Breast epithelium (tissue), 3 donors: ENCODE measurements around the gene FAM25A.

Experiments used
- POLR2AphosphoS5 ChIP-seq, 3 donors: sonication (generic); formaldehyde crosslinking; IDR thresholded peaks; one replicate each; pipeline ENCODE4 v1.6.1; 2017; ENCODE audit warnings: antibody characterized with exemption in 3 of 3
- TF ChIP-seq, protein P1 (sequence below), 3 donors: fragments of 450-650 bp; IDR thresholded peaks; one replicate each; pipeline ENCODE4 v1.5.1; 2016 to 2017; ENCODE audit warnings: antibody characterized with exemption in 3 of 3, mild to moderate bottlenecking in 3 of 3, moderate library complexity in 3 of 3

DNA sequence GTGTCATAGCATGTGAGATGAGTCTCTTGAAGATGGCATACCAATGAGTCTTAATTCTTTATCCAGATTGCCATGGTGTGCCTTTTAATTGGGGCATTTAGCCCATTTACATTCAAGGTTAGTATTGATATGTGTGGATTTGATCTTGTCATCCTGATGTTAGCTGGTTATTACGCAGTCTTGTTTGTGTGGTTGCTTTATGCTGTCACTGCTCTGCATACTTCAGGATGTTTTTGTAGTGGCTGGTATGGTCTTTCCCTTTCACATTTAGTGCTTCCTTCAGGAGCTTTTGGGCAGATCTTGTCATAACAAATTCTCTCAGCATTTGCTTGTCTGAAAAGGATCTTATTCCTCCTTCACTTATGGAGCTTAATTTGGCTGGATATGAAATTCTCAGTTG, 16.5 kb downstream of the FAM25A start:
- no peak for TF ChIP-seq POLR2AphosphoS5 (IDR thresholded peaks at IDR 0.05)
- TF ChIP-seq, protein P1, sequence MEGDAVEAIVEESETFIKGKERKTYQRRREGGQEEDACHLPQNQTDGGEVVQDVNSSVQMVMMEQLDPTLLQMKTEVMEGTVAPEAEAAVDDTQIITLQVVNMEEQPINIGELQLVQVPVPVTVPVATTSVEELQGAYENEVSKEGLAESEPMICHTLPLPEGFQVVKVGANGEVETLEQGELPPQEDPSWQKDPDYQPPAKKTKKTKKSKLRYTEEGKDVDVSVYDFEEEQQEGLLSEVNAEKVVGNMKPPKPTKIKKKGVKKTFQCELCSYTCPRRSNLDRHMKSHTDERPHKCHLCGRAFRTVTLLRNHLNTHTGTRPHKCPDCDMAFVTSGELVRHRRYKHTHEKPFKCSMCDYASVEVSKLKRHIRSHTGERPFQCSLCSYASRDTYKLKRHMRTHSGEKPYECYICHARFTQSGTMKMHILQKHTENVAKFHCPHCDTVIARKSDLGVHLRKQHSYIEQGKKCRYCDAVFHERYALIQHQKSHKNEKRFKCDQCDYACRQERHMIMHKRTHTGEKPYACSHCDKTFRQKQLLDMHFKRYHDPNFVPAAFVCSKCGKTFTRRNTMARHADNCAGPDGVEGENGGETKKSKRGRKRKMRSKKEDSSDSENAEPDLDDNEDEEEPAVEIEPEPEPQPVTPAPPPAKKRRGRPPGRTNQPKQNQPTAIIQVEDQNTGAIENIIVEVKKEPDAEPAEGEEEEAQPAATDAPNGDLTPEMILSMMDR (IDR thresholded peaks at IDR 0.05), result no peak
